Kidney (tissue), 14 donors: ENCODE measurements around the gene PPM1H. TPM values are rescaled to one million over a fixed set of nuclear protein-coding genes. Genes with fewer than 3 reads are reported as not detected.
A peak's percentile ranks its signal among the peaks of the same experiment; 100 is the strongest.

Experiments used
- DNase-seq, 5 donors: peaks; one replicate each; pipeline ENCODE4 v3.0.0-alpha.2; 2013 to 2020
- FAIRE-seq: peaks from 2 replicates; lab custom pipeline; 2012; peaks lifted over from hg19 to GRCh38; lab: Jason Lieb, UNC
- H3K27ac ChIP-seq, 2 donors: one replicate each; pipeline ENCODE4 v1.7.0; 2013; ENCODE audit warnings: low read depth in 2 of 2, low read length in 2 of 2, inconsistent platforms in 1 of 2
- H3K27me3 ChIP-seq: one replicate; pipeline ENCODE4 v1.7.1; 2013; ENCODE audit warnings: low read length, inconsistent platforms; ENCODE audit not compliant: control insufficient read depth, insufficient read depth
- H3K36me3 ChIP-seq, 3 donors: one replicate each; pipeline versions ENCODE4 v1.7.0 to v1.7.1; 2013; ENCODE audit warnings: low read length in 3 of 3, control low read depth in 1 of 3, inconsistent platforms in 1 of 3; ENCODE audit not compliant: insufficient read depth in 3 of 3, control insufficient read depth in 2 of 3
- H3K4me1 ChIP-seq, 3 donors: one replicate each; pipeline versions ENCODE4 v1.7.0 to v1.7.1; 2013; ENCODE audit warnings: low read length in 3 of 3, inconsistent platforms in 1 of 3, low read depth in 1 of 3; ENCODE audit not compliant: control insufficient read depth in 2 of 3, insufficient read depth in 2 of 3
- H3K4me3 ChIP-seq, 3 donors: one replicate each; pipeline versions ENCODE4 v1.7.0 to v1.8.1; 2013; ENCODE audit warnings: low read length in 3 of 3, control low read depth in 1 of 3, inconsistent platforms in 1 of 3
- H3K9ac ChIP-seq, 3 donors: one replicate each; pipeline versions ENCODE4 v1.7.0 to v1.7.1; 2013; ENCODE audit warnings: low read length in 3 of 3, control low read depth in 1 of 3, inconsistent platforms in 1 of 3
- H3K9me3 ChIP-seq, 3 donors: one replicate each; pipeline versions ENCODE4 v1.7.0 to v1.7.1; 2013; ENCODE audit warnings: low read length in 3 of 3, control low read depth in 1 of 3, inconsistent platforms in 1 of 3; ENCODE audit not compliant: control insufficient read depth in 2 of 3, insufficient read depth in 1 of 3
- CTCF ChIP-seq: IDR thresholded peaks from 3 replicates; pipeline ENCODE4 v1.5.1; 2012; ENCODE audit warnings: mild to moderate bottlenecking, moderate library complexity, borderline replicate concordance; ENCODE audit not compliant: insufficient read depth; ENCODE audit errors: extremely low read depth
- intact Hi-C: fragments of 100-400 bp; cut with DNase I; formaldehyde crosslinking; loops from one replicate; pipeline ENCODE4 v1.11.1; 2022
- polyA plus RNA-seq: library from polyadenylated mRNA; stranded (reverse); fragments of 350-450 nt; fragmentation: Illumina TruSeq; extraction: RNeasy Lipid Tissue Mini Kit (QIAGEN cat#74804); gene quantifications from one replicate; pipeline ENCODE4 v1.2.3, GENCODE V29; 2014; ENCODE audit warnings: low read depth, low replicate concordance; ENCODE audit not compliant: insufficient read depth
- total RNA-seq: library from RNA; stranded (reverse); fragmentation: NEBNext Ultra II Directional; extraction: Animal tissue kit (Norgen Biotek cat#: 25700); gene quantifications from one replicate; pipeline ENCODE4 v1.2.1, GENCODE V29; 2021
- donor health status: control.
- donor health status: control.
- donor health status: control.
- donor health status: control.
- donor health status: control.
- donor health status: DM: yes; HTN: yes; CAD: no.
- donor health status: Normal renal cell carcinoma (clear cell type).

Gene PPM1H
- total and polyA plus RNA-seq, 2 donors from 2014 or later, result 8.7 to 25.0 TPM

- intact Hi-C loops, result no loop called here
- Histone ChIP-seq H3K27me3 (no peaks in the 10 kb centered on the region), H3K9ac (no peak overlapping the region), H3K27ac (no peak overlapping the region), H3K4me3 (no peak overlapping the region), H3K36me3 (no peaks in the 10 kb centered on the region), H3K4me1 (no peaks in the 10 kb centered on the region), H3K9me3 (no peaks in the 10 kb centered on the region)
- TF ChIP-seq CTCF, result no peak
- DNase-seq, result no peak
- FAIRE-seq, result no peak
These were observed 94.9 kb downstream of the PPM1H start for GRCh38 chr12:62839869-62840660.

GRCh38 chr12:62834971-62835547, 99.9 kb downstream of the PPM1H start:
- Histone ChIP-seq H3K4me1 (no peaks in the 10 kb centered on the region), H3K9ac (no peak overlapping the region), H3K27me3 (no peaks in the 10 kb centered on the region), H3K27ac (no peak overlapping the region), H3K9me3 (no peaks in the 10 kb centered on the region), H3K36me3 (no peaks in the 10 kb centered on the region), H3K4me3 (no peak overlapping the region)
- no peak for FAIRE-seq
- no peak for TF ChIP-seq CTCF
- intact Hi-C loops, result no loop called here
- no peak for DNase-seq

GRCh38 chr12:62834406-62834805, 100.5 kb downstream of the PPM1H start:
- intact Hi-C loops, result no loop called here
- H3K4me1 ChIP-seq, result no peaks in the 10 kb centered on the region
- H3K27ac ChIP-seq, result no peak overlapping the region
- no peak overlapping the region for H3K9ac ChIP-seq
- no peaks in the 10 kb centered on the region for H3K36me3 ChIP-seq
- no peak overlapping the region for H3K4me3 ChIP-seq
- FAIRE-seq, result no peak
- H3K9me3 ChIP-seq, result no peaks in the 10 kb centered on the region
- peak in 1 of 5 donors; percentile 46 for DNase-seq
- H3K27me3 ChIP-seq, result no peaks in the 10 kb centered on the region
- no peak for TF ChIP-seq CTCF
